ENCODE measurements around the gene ZBTB17.

GRCh38 chr1:15963363-15963967 lies 12.4 kb downstream of the ZBTB17 start:
- TF ChIP-seq, protein P1, sequence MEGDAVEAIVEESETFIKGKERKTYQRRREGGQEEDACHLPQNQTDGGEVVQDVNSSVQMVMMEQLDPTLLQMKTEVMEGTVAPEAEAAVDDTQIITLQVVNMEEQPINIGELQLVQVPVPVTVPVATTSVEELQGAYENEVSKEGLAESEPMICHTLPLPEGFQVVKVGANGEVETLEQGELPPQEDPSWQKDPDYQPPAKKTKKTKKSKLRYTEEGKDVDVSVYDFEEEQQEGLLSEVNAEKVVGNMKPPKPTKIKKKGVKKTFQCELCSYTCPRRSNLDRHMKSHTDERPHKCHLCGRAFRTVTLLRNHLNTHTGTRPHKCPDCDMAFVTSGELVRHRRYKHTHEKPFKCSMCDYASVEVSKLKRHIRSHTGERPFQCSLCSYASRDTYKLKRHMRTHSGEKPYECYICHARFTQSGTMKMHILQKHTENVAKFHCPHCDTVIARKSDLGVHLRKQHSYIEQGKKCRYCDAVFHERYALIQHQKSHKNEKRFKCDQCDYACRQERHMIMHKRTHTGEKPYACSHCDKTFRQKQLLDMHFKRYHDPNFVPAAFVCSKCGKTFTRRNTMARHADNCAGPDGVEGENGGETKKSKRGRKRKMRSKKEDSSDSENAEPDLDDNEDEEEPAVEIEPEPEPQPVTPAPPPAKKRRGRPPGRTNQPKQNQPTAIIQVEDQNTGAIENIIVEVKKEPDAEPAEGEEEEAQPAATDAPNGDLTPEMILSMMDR (conservative IDR thresholded peaks at IDR 0.05; ENCODE audit: low read length) = no peak
- no peak for TF ChIP-seq EZH2phosphoT487 (IDR thresholded peaks at IDR 0.05; ENCODE audit: borderline replicate concordance)

Data from Loucy (cell line).